T-helper 1 cell treated with Interleukin-12 subunit alpha and Interleukin-12 subunit beta and Interleukin-4 antibody, amounts not matched to agents 30 ng/mL and 1 ng/mL, for 36 hours (primary cell): ENCODE data around the gene TENT4B. TPM values are rescaled to one million over a fixed set of nuclear protein-coding genes. Genes with fewer than 3 reads are reported as not detected.

ENCODE experiments used
- intact Hi-C: fragments of 100-400 bp; cut with micrococcal nuclease; formaldehyde crosslinking; loops from one replicate; pipeline ENCODE4 v1.15.1; 2024
- total RNA-seq: library from RNA; stranded (reverse); gene quantifications from 2 replicates; pipeline ENCODE4 v1.2.3, GENCODE V29; 2022

Gene TENT4B
- total RNA-seq, 1 donor from 2014 or later = 22.5 TPM

DNA sequence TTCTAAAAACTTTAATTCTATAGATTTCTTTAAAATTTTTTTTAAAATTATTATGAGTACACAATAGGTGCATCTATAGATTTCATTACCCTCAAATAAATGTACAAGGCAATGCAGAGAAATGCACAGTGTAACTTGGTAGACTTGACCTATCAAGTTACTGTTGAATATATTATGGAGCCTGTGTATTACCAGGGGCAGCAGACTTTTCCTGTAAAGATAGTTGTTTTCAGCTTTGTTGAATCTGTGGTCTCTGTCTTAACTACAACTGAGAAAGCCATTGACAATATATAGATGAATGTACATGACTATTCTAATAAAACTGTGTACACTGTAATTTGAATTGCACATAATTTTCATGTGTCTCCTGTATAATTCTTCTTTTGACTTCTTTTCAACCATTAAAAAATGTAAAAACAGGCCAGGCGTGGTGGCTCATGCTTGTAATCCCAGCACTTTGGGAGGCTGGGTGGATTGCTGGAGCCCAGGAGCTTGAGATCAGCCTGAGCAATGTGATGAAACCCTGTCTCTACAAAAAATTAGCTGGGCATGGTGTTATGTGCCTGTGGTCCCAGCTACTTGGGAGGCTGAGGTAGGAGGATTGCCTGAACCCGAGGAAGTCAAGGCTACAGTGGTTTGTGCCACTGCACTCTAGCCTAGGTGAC, 39.4 kb downstream of the TENT4B start:
- intact Hi-C loops = no loop called here

- intact Hi-C loops = no loop called here
Observed at GRCh38 chr16:50193594-50193993, 40.5 kb downstream of the TENT4B start.

GRCh38 chr16:50195276-50195675, 42.2 kb downstream of the TENT4B start:
- intact Hi-C loops = loop anchor here (5.0 kb wide), 1 partner anchor 128 kb away; the partner anchor contains the start of gene HEATR3

DNA sequence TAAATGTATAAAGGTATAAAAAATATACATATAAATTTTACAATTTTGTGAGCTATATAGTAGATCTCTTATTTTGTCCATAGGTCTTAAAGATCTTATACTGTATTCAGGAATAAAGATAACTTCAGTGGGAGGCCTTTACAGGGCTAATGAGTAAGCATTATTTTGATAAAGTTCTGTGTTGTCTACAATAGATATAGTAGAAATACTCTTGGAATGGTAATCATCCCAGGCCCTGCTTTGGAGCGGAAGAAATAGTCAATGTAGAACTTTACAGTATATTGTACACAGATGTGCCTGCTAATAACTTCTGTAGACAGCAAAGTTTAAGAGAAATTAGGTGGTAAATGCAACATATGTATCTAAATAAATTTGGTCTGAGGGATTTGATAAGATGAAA, 42.6 kb downstream of the TENT4B start:
- intact Hi-C loops = loop anchor here (2.0 to 5.0 kb wide), 2 partner anchors 41 to 128 kb away; partner anchors contain the start of gene HEATR3

DNA sequence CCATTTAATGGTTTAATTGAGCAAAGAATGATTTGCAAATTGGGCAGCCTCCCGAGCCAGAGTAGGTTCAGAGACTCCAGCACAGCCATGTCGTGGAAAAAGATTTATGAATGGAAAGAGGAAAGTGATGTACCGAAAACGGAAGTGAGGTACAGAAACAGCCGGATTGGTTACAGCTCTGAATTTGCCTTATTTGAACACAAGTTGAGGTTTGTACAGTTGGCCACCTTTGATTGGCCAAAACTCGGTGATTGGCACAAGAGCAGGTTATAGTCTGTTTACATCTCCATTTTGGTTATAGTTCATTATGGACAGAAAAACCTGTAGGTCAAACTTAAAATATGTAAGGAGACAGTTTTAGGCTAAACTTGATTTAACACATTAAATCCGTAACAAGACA, 44.5 kb downstream of the TENT4B start:
- intact Hi-C loops = loop anchor here (2.0 to 5.0 kb wide), 2 partner anchors 43 to 130 kb away; partner anchors contain the start of gene HEATR3

- intact Hi-C loops = loop anchor here (5.0 kb wide), 1 partner anchor 132 kb away; the partner anchor contains the start of gene HEATR3
Observed at GRCh38 chr16:50198802-50199403, 45.8 kb downstream of the TENT4B start.

DNA sequence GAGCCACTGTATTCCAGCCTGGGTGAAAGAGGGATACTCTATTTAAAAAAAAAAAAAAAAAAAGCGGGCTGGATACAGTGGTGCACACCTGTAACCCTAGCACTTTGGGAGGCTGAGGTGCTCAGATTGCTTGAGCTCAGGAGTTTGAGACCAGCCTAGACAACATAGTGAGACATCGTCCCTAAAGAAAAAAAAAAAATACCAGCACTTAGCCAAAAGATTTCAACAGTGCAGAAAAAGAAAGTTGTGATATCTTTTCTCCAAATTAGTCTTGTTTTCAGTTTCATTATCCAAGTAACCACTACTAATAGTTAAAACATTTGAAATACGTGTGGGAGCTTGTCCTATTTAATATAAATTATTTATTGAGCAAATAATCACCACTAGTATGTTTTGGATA, 48.7 kb downstream of the TENT4B start:
- intact Hi-C loops = no loop called here

DNA sequence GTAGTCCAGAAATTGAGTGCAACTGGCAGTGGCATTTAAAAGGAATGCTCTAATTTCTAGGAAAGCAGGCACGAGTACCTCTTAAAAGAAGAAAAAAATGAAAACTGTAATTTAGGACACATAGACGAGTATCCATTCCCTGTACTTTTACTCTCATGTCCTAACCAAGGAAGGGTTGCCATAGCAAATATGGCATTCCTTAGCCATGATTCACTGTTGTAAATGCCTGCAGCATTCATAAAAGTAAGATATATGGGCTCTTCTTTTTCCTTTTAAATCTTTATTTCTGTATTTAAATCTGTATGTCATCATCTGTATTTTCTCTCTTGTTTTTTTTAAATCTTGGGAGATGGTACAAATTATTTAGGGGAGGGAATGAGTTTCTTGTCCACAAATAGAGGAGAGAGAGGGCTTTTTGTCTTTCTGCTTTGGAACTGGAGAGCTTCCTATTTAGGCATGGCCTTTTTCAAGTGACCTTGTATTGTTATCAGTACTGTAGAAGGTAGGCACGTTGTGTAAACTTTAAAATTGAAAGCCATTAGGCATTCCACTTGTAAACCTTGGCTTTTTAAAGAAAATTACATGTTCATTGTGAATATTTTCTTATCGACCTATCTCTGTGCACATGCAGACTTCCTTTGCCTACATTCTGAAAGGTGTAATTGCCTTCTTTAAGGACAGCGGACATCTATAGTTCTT, 50.0 kb downstream of the TENT4B start:
- intact Hi-C loops = no loop called here

DNA sequence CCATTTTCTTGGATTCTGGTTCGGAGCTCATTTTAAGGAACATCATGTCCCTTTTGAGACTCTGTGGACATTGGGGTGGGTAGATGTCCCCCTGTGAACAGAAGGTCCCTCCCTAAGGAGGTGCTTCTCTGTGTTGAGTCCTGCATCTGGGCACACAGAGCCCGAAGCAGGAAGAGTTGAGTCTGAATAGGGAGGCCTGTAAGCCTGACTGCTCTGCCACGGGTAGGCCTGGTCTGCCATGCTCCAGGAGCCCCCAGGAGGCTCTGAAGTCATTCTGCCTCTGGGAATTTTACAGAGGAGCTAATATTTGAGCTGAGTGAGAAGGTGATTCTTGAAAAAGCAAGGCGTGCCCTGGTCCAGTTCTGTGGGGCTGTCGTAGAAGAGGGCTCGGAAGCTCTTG, 50.6 kb downstream of the TENT4B start:
- intact Hi-C loops = no loop called here

DNA sequence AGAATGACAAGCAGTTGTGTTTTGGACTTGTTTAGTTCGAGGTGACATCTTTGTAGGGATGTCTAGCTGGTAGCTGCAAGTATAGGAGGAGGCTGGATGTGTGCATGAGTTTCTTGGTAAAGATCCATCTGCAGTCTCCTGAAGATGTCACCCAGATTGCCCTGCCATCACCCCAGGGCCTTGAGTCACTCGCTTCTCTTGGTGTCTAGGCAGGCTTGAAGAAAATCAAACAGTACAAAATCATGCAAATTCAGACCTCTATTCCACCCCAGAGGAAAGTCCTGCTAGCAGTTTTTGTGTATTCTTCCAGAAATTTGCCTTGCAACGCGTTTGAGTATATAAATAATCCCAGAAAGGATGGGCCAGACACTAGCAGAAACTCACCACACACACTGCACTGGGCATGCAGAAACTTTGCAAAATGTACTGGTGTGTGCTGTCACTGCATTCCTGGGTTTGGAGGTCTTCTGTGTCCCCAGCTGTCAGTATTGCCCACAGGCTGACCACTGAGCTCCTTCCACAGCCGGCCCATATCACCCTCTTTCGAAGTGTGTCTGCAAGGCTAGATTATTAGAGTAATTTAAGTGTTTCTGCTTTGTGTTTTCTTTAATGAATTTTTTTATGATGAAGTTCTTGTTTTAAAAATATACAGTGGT, 51.5 kb downstream of the TENT4B start:
- intact Hi-C loops = no loop called here

DNA sequence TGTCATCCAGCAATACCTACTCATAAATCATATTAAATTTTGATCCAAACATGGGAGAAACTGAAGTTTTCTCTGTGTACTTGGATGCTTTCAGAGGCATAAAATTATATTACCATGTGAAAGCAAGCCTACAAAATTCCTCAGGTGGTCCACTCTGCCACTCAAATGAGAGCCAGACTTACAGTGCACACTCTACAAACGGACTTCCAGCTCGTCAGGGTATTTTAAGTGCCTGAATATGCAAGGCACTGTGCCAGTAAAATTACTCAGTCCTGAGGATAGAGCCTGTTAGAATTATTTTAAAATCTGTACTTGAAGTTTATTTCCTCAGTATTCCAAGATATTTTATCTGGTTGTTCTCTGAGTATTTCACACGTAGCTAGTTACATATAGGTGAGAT, 54.5 kb downstream of the TENT4B start:
- intact Hi-C loops = no loop called here

DNA sequence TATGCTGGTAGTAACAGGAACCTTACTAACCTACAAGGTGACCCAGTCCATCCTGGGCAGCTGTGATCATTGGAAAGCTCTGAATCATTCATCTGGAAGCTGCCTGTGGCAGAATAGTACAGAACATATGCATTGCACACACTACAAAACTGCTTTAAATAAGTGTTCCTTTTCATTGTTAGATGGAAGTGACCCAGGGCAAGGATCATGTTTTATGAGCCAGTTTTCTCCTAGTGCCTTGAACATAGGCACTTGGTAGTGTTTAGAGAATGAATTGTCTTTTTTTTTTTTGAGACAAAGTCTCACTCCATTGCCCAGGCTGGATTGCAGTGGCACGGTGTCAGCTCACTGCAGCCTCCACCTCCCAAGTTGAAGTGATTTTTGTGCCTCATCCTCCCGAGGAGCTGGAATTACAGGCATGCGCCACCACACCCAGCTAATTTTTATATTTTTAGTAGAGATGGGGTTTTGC, 55.4 kb downstream of the TENT4B start:
- intact Hi-C loops = no loop called here

GRCh38 chr16:50209546-50210265, 56.6 kb downstream of the TENT4B start:
- intact Hi-C loops = loop anchor here (1.0 kb wide), 4 partner anchors 57 to 184 kb away; partner anchors contain the start of gene CNEP1R1

DNA sequence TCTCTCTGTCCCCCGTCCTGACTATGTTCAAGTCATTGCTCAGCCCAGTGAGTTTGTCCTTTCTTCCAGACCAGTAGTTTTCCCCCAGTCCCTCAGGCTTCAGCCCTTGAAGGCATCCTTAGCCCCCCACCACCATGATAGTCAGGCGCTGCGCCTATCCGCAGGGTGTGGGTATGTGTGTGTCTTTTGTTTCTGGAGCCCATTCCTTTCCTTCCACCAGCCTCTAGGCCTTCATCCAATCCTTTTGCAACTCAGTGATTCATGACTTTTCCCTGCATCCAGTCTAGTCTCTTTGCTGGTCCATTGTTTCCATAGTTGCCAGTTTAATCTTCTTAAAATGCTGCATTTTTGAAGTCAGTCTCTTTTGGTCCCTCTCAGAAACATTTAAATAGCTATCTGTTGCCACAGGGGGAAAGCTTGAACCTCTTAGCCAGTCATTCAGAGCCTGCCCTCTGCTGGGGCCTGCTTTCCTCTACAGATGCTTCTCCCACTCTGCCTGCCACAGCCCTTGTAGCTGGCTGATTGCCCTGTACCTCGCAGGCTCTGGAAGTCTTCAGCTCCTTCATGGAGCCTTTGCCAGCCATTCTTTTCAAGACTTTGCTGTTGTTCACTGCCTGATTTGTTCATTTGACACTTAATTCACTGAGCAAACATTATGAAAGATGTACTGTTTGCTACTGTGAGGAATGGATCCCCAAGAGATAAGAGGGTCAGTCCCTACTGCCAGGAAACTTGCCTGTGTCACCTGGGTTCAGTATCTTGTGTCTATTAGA, 57.3 kb downstream of the TENT4B start:
- intact Hi-C loops = loop anchor here (1.0 kb wide), 4 partner anchors 58 to 185 kb away; partner anchors contain the start of gene CNEP1R1

- intact Hi-C loops = loop anchor here (1.0 to 2.0 kb wide), 13 partner anchors 31 to 592 kb away; partner anchors contain the start of genes ADCY7 and CNEP1R1
Observed at GRCh38 chr16:50213939-50214519, 60.9 kb downstream of the TENT4B start.

- intact Hi-C loops = loop anchor here (2.0 kb wide), 2 partner anchors 29 to 61 kb away; no protein-coding TSS in a partner anchor
Observed at GRCh38 chr16:50215680-50216079, 62.6 kb downstream of the TENT4B start.

DNA sequence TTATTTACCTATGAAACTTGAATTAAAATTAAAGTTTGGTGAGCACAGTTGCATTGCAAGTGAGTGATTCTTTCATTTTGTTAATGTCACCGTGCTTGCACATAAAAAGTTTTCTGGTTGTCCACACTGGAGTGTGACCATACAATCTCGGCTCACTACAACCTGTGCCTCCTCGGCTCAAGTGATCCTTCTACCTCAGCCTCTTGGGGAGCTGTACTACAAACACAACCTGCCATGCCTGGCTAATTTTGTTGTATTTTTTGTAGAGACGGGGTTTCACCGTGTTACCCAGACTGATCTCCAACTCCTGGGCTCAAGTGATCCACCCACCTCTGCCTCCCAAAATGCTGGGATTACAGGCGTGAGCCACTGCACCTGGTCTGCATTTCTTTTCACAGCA, 63.1 kb downstream of the TENT4B start:
- intact Hi-C loops = no loop called here

DNA sequence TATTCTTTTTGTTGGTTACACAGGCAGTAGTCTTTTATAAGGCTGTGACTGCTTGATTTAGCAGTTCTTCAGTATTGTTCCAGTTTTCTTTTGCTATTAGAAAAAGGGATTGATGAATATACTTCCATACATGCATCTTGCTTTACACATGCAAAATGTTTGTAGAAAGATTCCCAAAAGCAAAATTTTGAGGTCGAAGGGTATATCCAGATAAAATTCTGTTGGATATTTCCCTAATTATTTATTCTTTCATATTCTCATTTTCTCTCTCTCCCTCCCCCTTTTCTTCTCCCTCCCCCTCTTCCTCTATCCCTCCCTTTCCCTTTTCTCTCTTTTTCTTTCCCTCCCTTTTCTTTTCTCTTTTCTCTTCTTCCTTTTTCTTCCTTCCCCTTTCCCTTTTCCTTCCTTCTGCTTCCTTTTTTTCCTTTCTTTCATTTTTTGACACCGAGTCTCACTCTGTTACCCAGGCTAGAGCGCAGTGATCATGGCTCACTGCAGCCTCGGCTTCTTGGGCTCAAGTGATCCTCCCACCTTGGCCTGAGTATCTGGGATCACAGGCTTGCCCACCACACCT, 66.4 kb downstream of the TENT4B start:
- intact Hi-C loops = no loop called here

DNA sequence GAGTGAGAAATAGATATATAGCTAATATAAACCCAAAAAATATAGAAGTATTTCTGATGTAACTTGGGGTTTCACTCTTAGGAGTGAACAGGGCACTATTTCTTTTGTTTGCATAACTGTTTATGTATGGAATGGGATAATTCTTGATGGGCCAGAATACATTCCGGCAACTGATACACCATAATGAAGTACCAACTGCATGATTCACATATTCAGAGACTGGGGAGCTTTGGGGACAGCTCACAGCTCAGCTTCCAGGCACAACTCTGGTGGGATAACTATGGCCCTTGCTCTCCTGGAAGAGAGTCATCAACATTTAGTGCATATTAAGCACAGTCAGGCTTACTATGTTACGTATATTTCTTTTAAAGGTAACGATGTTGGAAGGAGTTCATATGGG, 71.2 kb downstream of the TENT4B start:
- intact Hi-C loops = no loop called here
